Fibroblast of the aortic adventitia (primary cell): ENCODE results near the gene EPM2AIP1. TPM values are rescaled to one million over a fixed set of nuclear protein-coding genes. Genes with fewer than 3 reads are reported as not detected.

Source experiments
- DNase-seq: peaks from one replicate; pipeline ENCODE4 v3.0.0-alpha.2; 2010; ENCODE audit warnings: low read depth
- H3K4me3 ChIP-seq: 2 replicates; pipeline ENCODE4 v1.5.1; 2011; ENCODE audit warnings: low read depth, mild to moderate bottlenecking, control low read depth, low read length, moderate library complexity
- CTCF ChIP-seq: IDR thresholded peaks from 2 replicates; pipeline ENCODE4 v1.5.1; 2011; ENCODE audit warnings: mild to moderate bottlenecking, low read length, control low read depth, inconsistent platforms; ENCODE audit not compliant: insufficient read depth
- total RNA-seq: library from RNA; depleted of rRNA; stranded (reverse); fragments of >200 nt; gene quantifications from 2 replicates; pipeline ENCODE4 v1.2.3, GENCODE V29; 2012; ENCODE audit warnings: low replicate concordance

The EPM2AIP1 gene
- total RNA-seq, 1 donor: 26.5 TPM

GRCh38 chr3:36988356-36988755 is 4.6 kb downstream of the EPM2AIP1 start:
- TF ChIP-seq CTCF: no peak
- no peak for DNase-seq
- no peak overlapping the region for H3K4me3 ChIP-seq

- H3K4me3 ChIP-seq: no peak overlapping the region
- TF ChIP-seq CTCF: no peak
- DNase-seq: no peak
Measured at GRCh38 chr3:36981006-36981405, 11.9 kb downstream of the EPM2AIP1 start.

GRCh38 chr3:36973139-36973538 is 19.8 kb downstream of the EPM2AIP1 start:
- no peak for DNase-seq
- H3K4me3 ChIP-seq: no peak overlapping the region
- TF ChIP-seq CTCF: no peak

GRCh38 chr3:36972163-36972562 is 20.8 kb downstream of the EPM2AIP1 start:
- no peak for DNase-seq
- H3K4me3 ChIP-seq: no peak overlapping the region
- TF ChIP-seq CTCF: no peak

GRCh38 chr3:36969540-36970432 is 23.1 kb downstream of the EPM2AIP1 start:
- H3K4me3 ChIP-seq: no peak overlapping the region
- TF ChIP-seq CTCF: no peak

GRCh38 chr3:36969085-36969484 is 23.8 kb downstream of the EPM2AIP1 start:
- TF ChIP-seq CTCF: no peak
- H3K4me3 ChIP-seq: no peak overlapping the region
- no peak for DNase-seq

More at GRCh38 chr3:36969540-36970432, 23.1 kb downstream of the EPM2AIP1 start:
- peak; percentile 63 for DNase-seq
